H4 (cell line): Measurements from ENCODE around the gene ZNF319. TPM values are rescaled to one million over a fixed set of nuclear protein-coding genes. Genes with fewer than 3 reads are reported as not detected.

ENCODE experiments used
- DNase-seq: peaks from one replicate; pipeline ENCODE4 v3.0.0-alpha.2; 2015; ENCODE audit warnings: low spot score
- total RNA-seq: library from RNA; depleted of rRNA; stranded (reverse); fragments of >200 nt; shearing (Covaris generic); gene quantifications from 2 replicates; pipeline ENCODE4 v1.2.3, GENCODE V29; 2014; rRNA removed

Gene ZNF319
- 1.1 and 1.5 TPM in 2 replicates for total RNA-seq

DNA sequence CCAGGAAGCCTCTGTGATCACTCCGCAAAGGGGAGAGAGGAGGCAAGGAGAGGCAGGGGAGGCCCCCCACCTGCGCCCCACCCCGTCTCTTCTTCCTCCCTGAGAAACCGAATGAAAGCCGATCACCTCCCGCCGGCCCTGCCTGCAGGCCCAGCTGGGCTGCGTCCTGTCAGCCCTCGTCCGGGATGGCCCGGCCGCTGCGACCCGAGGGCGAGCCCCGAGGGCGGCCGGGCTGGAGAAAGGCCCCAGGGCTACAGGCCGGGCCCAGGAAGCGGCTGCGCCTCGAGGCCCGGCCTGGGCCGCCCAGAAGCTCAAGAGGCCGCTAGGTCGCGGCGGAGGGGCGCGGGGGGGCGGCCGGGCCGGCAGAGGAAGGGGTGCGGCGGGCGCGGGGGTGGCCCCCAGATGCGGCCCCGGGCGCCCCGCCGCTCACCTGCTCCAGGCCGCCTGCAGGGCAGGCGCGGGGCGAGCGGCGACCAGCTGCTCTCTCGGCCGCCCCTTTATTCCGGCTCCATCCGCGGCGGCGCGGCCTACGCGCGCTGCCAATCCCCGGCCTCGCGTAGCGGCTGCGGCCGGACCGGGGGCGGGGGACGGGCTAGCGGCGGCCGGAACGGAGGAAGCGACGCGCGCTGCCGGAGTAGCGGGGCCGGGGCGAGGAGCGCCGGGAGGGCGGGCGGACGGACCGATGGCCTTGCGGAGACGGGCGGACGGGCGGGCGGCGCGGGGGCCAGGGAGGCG lies at the start of gene ZNF319:
ZNF319 (minus strand) TSS at position 702 of the 735 bp plus-strand sequence. CDS start 2,407 bp downstream, outside the sequence.
- no peak for DNase-seq

DNA sequence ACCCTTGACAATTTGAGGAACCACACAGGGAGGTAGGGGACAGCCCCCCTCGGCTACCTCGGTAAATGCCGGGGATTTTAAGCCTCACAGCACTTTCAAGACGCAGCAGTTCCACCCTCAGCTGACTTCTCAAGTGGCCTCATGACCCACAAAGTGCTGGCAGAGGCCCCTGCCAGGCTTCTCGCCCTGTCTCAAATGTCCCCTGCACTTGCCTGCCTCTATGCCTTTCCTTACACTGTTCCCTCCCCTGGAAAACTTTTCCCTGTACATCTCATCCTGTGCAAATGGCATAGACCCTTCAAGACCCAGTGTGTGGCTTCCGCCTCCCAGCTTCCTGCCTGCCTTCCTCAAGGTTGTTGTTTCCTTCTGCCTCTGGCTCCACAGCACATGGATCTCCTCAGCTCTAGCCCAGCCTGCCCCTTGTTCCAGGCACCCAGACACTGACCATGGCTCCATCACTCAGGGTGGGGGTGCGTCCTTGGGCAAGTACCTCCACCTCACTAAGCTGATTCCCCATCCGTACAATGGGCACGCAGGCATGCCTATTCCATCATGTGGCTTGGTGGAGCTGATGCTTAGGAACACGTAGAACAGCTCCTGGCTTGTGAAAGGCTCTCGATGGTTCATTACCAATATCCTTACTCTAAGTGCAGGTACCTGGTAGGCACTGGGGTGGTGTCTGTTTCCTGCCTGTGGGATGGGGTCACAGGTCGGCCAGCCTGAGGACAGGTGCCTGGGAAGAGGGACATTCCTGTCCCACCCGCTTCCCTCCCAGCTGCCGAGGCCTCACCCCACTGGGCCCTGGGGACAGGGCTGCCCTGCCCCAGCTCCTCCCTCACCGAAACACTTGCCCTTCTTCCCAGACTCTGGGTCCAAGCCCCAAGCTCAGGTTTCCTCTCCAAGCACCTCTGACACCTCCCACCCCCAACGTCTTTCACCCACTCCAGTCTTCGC lies 49.0 kb upstream of the ZNF319 start:
- DNase-seq, result no peak

DNA sequence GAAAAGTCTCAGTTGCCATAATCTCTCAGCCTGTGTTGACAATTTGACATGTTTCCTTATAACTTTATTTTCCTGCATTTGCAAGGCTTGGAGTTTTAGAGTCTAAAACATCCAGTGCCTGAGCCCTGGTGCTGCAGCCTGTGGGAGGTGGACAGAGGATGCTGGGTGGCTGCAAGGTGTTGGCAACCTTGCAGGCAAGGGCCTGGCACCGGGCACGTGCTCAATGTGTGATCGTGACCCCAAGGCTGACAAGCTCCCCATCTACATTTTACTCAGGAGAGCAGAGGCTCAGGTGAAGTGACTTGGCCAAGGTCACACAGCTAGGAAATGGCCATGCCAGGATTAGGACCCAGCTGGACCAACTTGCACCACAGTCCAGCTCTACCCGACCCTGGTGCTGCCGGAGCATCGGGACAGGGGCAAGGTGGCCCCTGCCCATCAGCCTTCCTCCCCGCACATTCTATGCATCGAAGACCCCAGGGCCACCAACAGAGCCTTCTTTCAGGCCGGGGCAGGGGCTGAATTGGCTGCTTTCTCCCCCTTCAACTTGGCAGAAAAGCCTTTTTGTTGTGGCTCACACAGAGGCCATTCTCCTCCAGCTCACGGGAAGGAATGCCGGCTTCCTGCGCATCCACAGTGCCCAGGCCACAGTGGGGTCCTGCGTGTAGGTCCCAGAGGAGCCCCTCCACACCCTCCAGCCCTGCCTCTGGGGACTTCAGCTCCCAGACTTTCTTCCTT lies 48.2 kb upstream of the ZNF319 start:
- DNase-seq, result no peak

DNA sequence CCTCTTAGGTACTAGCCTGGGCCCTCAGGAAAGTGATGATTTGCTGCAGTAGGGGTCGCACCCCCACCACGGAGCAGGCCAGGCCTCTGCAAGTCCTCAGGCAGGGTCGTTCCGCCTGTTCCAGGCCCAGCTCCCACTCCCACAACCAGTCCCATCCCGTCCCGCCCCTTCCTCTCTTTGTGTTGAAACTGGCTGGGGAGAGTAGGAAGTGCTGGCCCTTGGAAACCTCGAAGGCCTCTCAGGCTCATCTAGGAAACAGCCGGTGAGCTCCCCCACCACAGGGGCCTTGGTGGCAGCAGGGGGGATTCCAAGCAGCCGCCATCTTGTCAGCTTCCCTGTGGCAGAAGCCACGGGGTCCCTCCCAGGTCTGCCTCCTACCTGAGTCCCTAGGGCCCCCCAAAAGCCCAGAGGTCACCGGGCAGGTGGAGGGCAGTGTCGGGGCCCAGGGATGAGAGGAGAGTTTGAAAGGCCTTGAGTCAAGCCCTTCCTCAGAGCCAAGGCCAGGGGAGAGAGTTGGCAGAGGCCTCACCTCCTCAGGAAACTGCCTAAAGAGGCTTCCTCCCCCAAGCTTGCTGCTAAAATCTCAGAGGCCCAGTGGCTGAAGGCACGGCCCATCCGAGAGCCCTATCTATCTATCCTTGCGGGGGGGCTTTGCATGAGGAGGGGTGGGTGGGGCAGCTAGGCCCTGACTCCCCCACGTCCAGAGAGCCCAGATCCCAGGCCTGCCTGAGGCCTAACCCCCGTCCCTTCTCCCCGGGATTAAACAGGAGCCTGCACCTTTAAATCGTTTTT lies 47.3 kb upstream of the ZNF319 start:
- DNase-seq, result no peak

DNA sequence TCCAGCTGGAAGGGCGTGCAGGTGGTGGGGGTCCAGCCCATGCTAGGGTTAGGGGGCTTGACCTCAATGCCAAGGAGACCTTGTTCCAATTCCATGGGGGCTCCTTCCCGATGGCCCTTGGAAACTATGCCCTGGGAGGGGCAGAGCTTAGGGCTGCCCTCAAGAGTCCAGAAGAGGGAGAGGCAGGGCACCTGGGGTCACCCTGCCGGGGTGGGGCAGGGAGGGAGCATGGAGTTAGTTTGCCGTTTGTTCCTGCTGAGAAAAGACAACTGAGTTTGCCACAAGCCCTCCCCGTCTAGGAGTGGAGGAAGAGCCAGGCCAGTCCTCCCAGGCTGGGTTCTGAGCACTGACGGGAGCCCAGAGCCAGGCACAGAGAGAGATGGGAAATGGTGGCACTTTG lies 46.5 kb upstream of the ZNF319 start:
- DNase-seq, result no peak

DNA sequence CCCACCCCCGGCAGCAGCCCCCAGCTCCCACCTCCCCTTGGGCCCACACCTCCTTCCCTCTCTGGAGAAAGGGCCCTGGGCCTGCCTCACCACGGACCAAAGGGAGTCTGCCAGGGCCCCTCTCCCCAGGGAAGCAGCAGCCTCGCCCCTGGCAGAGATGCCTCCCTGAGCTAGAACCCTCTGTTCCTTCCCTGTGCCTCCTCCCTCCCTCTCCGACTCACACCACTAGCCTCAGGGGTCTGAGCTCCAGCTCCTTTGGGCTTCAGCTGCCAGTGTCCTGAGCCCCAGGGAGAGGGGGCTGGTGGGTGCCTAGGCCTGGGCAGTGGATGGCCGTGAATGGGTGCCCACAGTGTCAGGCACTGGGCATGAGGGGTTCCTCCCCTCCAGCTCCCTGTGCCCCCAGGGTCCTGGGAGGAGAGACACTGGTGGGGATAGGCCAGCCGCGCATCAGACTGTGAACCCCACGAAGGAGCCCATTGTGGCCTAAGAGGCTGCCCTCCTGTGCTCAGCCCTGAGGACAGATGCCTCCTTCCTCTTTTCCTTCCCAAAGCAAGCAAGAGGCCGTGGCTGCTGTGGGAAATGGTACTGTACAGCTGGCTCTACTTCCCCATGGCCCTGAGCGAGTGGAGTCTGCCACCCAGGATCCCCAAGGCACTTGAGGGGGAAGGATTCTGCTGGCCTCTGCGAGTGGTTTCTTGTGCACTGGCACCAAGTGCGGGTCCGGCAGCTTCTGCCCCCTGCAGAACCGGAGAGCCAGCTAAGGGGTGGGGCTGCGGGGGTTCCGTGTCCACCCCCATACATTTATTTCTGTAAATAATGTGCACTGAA lies 45.8 kb upstream of the ZNF319 start:
- no peak for DNase-seq

DNA sequence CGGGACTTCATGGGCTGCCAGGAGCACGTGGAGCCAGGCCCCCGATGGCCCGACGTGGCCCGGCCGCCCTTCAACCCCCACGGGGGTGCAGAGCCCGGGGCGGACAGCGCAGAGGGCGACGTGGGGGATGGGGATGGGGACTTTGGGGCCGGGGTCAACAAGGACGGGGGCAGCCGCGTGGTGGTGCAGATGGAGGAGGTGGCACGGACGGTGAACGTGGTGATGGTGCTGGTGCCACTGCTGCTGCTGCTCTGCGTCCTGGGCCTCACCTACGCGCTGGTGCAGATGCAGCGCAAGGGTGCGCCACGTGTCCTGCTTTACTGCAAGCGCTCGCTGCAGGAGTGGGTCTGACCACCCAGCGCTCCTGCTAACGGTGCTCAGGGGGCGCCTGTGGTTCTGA lies 44.6 kb upstream of the ZNF319 start:
- DNase-seq, result no peak

DNA sequence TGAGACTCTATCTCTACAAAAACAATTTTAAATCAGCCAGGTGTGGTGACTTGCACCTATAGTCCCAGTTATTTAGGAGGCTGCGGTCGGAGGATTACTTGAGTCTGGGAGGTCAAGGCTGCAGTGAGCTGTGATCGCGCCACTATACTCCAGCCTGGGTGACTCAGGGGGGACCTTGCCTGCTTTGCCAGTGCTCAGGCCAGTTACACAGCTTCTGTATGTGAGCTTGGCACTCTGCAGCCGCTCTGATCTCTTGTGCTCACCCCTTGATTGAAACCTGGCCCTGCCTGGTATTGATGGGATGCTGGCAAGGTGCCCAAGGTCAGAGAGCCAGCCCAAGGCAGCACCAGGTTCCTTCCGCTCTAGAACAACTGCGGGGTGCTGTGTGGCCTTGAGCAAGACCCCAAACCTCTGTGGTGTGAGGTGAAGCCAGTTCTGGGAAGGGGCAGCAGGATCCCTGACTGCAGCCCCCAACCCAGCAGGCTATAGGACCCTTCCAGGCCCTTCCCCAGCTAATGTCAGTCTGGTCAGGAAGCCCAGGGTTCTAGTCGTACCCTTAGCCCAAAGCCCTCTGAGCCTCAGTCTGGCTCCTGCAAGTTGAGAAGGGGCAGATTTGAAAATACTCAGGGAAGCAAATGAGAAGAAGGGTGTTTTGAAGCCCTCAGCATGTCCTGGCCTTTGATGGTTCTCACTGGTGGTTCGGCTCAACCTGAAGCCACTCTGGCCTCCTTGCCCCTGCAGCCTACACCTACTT lies 44.0 kb upstream of the ZNF319 start:
- no peak for DNase-seq

DNA sequence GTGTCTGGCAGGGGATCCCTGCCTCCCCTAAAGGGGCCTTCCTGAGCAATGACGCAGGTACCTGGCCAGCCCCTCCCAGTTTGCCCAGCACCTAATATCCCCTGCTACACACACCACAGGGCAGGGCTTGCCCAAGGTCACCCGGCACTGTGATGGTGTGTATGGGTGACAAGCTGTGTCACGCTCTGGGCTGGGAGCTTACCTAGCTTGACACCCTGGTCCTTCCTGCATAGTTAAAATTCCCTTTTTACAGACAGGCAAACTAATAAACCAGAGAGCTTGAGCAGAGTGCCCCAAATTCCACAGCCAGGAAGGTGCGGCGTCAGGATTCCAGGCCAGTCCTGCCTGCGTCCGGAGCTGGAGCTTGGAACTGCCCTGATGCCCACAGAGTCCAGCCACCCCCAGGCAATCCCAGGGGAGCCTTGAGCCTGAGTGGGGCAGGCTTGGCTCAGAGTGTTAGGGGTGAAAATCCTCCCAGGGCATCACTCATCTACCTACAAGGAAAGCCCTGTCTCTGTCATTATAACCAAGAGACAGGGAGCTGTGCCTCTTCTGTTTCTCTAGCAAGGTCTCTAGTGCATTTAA lies 43.2 kb upstream of the ZNF319 start:
- DNase-seq, result no peak

DNA sequence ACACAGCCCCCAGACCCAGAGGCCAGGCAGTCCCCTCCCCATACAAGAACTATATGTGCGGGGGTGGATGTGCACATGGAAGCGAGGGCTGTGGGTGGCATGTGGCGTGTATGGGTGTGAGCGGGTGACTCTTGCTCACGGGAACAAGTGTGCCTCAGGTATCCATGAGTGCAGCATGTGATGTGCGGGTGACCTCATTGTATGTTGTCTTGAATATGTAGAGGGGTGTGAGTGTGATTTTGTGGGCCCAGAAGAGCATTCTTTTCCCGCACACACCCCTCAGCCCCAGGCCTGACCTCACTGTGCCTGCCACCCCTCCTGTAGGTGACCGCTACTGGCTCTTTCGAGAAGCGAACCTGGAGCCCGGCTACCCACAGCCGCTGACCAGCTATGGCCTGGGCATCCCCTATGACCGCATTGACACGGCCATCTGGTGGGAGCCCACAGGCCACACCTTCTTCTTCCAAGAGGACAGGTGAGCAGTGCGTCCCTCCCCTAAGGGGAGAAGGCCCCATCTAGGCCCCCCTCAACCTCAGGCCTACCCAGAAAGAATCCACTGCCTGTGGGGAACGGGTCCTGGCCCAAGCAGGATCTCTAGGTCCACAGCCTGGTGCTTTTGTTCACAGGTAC lies 42.5 kb upstream of the ZNF319 start:
- DNase-seq, result no peak

DNA sequence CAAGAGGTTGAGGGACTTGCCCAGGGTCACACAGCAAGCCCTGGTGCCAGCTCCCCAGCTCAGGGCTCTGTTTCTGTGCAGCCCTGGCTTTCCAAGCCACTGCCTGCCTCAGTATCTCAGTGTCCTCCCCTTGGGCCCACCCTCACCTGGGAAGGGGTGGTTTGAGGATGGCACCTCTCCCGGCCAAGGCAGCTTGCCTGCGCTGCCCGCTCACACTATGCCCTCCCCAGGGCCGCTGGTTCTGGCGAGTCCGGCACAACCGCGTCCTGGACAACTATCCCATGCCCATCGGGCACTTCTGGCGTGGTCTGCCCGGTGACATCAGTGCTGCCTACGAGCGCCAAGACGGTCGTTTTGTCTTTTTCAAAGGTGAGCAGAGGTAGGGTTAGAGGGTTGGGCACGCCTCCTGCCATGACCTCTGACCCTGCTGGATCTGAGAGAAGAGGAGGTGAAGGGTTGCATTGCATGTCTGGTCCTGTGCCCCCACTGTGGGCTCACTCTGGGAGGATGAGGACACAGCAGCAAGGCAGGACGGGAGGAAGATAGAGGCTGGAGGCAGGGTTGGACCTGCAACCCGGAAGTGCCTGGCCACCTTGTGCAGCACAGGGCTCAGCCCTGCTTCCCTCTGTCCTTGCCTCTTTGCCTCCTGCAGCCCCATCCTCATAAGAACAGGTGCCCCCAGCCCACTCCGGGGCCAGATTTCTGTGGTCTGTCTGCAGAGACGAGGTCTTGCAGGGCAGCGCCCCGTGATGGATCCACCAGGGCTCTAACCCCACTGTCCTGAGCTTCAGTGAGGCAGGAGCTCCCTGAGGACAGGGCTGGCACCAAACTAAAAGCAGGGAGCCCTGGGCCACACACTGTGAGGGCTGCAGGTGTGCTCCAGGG lies 41.8 kb upstream of the ZNF319 start:
- no peak for DNase-seq

DNA sequence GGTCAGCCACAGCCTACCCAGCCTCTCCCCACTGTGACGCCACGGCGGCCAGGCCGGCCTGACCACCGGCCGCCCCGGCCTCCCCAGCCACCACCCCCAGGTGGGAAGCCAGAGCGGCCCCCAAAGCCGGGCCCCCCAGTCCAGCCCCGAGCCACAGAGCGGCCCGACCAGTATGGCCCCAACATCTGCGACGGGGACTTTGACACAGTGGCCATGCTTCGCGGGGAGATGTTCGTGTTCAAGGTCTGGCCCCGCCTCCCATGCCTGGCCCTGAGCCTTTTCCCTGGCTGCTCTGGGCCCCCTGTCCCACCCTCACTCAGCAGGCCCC lies 41.1 kb upstream of the ZNF319 start:
- no peak for DNase-seq

DNA sequence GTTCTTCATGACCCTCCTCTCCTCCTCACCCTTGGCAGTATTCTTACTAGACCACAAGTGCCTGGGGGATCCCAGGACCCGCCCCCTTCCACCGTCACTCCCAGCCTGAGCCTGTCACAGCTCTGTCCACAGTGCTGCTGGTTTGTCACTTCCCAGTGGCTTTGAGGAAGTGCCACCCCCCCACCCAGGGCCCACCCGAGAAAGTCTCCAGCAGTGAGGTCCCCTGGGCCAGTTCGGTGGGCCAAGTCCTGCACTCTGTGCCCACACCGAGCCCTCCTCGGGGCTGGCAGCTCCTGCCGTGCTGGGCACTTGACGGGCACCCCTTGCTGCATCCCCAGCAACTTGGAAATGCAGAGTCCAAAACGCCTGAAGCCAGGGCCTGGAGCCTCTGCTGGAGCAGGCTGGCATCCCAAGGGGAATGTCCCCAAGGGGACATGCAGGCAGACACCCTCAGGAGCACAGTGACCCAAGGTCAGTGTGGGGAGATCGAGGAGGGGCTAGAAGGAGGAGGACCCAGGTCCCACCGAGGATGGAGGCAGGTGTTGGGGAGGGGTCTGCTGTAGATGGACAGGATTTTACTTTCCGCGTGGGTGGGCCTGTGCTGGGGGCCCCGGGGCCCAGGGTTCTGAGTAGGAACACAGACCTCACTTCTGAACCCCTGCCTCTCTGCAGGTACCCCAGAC lies 40.6 kb upstream of the ZNF319 start:
- no peak for DNase-seq

DNA sequence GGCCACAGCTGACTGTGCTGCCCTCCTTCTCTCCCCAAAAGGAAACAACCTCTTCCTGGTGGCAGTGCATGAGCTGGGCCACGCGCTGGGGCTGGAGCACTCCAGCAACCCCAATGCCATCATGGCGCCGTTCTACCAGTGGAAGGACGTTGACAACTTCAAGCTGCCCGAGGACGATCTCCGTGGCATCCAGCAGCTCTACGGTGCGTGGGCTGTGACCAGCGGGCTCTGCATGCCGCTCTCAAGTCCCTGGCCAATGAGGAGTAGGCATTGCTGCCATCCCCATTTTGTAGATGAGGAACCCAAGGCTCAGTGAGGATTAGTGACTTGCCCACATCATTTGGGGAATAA lies 40.0 kb upstream of the ZNF319 start:
- DNase-seq, result no peak

DNA sequence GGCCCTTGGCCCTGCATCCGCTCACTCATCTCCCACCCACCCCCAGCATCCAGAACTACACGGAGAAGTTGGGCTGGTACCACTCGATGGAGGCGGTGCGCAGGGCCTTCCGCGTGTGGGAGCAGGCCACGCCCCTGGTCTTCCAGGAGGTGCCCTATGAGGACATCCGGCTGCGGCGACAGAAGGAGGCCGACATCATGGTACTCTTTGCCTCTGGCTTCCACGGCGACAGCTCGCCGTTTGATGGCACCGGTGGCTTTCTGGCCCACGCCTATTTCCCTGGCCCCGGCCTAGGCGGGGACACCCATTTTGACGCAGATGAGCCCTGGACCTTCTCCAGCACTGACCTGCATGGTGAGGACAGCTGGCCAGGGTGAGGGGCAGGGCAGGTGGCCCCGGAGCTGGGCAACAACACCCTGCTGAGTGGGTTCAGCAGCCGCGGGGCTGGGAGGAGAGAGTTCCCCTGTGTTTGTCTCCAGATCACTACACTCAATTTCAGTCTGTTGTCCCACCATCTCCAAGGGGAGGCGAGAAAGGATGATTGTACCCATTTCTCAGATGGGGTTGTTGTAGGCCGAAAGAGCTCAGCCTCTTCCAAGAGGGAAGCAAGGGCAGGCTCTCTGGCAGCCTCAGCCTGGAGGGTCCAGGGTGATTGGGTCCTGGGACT lies 39.5 kb upstream of the ZNF319 start:
- DNase-seq, result no peak

DNA sequence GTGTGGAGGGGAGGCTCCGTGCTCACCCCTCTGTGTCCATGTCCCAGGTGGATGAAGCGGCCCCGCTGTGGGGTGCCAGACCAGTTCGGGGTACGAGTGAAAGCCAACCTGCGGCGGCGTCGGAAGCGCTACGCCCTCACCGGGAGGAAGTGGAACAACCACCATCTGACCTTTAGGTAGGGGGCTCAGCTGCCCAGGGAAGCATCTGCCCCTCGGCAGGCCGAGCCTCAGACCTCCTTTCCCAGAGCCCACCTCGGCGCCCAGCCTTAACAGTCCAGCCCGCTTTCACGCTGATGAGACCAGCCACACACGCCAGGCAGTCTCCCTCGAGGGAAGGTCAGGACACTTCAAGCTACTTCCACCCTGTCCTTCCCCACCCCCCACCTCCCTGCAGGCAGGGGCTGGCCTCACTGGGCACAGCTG lies 37.8 kb upstream of the ZNF319 start:
- no peak for DNase-seq
